HL-60 (cell line): Measurements from ENCODE around the gene PRICKLE3.

Source experiments
- CTCF ChIP-seq: IDR thresholded peaks from one replicate; pipeline ENCODE4 v1.5.1; 2011; ENCODE audit warnings: low read length, control low read depth, inconsistent platforms; ENCODE audit not compliant: insufficient read depth
- TF ChIP-seq, protein P1 (sequence below): IDR thresholded peaks from 2 replicates; pipeline ENCODE4 v1.6.1; 2012; ENCODE audit warnings: low read depth; ENCODE audit not compliant: insufficient replicate concordance

- no peak for TF ChIP-seq CTCF
- TF ChIP-seq, protein P1, sequence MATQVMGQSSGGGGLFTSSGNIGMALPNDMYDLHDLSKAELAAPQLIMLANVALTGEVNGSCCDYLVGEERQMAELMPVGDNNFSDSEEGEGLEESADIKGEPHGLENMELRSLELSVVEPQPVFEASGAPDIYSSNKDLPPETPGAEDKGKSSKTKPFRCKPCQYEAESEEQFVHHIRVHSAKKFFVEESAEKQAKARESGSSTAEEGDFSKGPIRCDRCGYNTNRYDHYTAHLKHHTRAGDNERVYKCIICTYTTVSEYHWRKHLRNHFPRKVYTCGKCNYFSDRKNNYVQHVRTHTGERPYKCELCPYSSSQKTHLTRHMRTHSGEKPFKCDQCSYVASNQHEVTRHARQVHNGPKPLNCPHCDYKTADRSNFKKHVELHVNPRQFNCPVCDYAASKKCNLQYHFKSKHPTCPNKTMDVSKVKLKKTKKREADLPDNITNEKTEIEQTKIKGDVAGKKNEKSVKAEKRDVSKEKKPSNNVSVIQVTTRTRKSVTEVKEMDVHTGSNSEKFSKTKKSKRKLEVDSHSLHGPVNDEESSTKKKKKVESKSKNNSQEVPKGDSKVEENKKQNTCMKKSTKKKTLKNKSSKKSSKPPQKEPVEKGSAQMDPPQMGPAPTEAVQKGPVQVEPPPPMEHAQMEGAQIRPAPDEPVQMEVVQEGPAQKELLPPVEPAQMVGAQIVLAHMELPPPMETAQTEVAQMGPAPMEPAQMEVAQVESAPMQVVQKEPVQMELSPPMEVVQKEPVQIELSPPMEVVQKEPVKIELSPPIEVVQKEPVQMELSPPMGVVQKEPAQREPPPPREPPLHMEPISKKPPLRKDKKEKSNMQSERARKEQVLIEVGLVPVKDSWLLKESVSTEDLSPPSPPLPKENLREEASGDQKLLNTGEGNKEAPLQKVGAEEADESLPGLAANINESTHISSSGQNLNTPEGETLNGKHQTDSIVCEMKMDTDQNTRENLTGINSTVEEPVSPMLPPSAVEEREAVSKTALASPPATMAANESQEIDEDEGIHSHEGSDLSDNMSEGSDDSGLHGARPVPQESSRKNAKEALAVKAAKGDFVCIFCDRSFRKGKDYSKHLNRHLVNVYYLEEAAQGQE: no peak
Observed at GRCh38 chrX:49209434-49210251, 23.5 kb upstream of the PRICKLE3 start.
